ENCODE results near the gene HS6ST1. TPM values are rescaled to one million over a fixed set of nuclear protein-coding genes. Genes with fewer than 3 reads are reported as not detected.
"Not testable (repeated sequence)": the region's sequence is repeated elsewhere in the genome, so short reads cannot be mapped to it uniquely, and the experiment has no call there.

The HS6ST1 gene
- polyA plus RNA-seq, 1 experiment, result 22.4 TPM

- H3K9me3 ChIP-seq (ENCODE audit: control insufficient read depth, insufficient read depth, low read length), result peaks cover 13% of the 10 kb centered on the region
- ChIA-PET POLR2A (no interaction called here), CTCF (no interaction called here)
- no peak for TF ChIP-seq CTCF (IDR thresholded peaks at IDR 0.05; ENCODE audit: low read depth, low read length)
- H3K27ac ChIP-seq (ENCODE audit: low read depth, low read length), result no peak overlapping the region
- DNase-seq (ENCODE audit: low read depth, low spot score), result no peak
- H3K27me3 ChIP-seq (ENCODE audit: control insufficient read depth, insufficient read depth, low read length), result no peaks in the 10 kb centered on the region
- H3K4me3 ChIP-seq (ENCODE audit: low read depth, low read length), result no peak overlapping the region
Observed at GRCh38 chr2:128269990-128270671, 48.5 kb downstream of the HS6ST1 start.

GRCh38 chr2:128269063-128269989 is 49.3 kb downstream of the HS6ST1 start:
- TF ChIP-seq CTCF (IDR thresholded peaks at IDR 0.05; ENCODE audit: low read depth, low read length), result no peak
- CTCF ChIA-PET, result interaction anchor here (0.6 kb wide), 1 partner anchor 14 kb away, joined by 3 read pairs; no protein-coding TSS in a partner anchor
- POLR2A ChIA-PET, result no interaction called here

GRCh38 chr2:128268611-128269010 is 50.1 kb downstream of the HS6ST1 start:
- POLR2A ChIA-PET; H3K27me3 ChIP-seq (ENCODE audit: control insufficient read depth, insufficient read depth, low read length); DNase-seq (ENCODE audit: low read depth, low spot score); H3K4me3 ChIP-seq (ENCODE audit: low read depth, low read length); H3K27ac ChIP-seq (ENCODE audit: low read depth, low read length); CTCF ChIA-PET; H3K9me3 ChIP-seq (ENCODE audit: control insufficient read depth, insufficient read depth, low read length): not testable (repeated sequence)

More at GRCh38 chr2:128269063-128269989, 49.3 kb downstream of the HS6ST1 start:
- Histone ChIP-seq H3K27ac (ENCODE audit: low read depth, low read length) (no peak overlapping the region), H3K27me3 (ENCODE audit: control insufficient read depth, insufficient read depth, low read length) (no peaks in the 10 kb centered on the region), H3K9me3 (ENCODE audit: control insufficient read depth, insufficient read depth, low read length) (peaks cover 7% of the 10 kb centered on the region), H3K4me3 (ENCODE audit: low read depth, low read length) (no peak overlapping the region)
- DNase-seq (ENCODE audit: low read depth, low spot score), result no peak

GRCh38 chr2:128268145-128268544 is 50.5 kb downstream of the HS6ST1 start:
- DNase-seq (ENCODE audit: low read depth, low spot score); H3K27me3 ChIP-seq (ENCODE audit: control insufficient read depth, insufficient read depth, low read length); H3K27ac ChIP-seq (ENCODE audit: low read depth, low read length); POLR2A ChIA-PET; CTCF ChIA-PET; H3K4me3 ChIP-seq (ENCODE audit: low read depth, low read length); H3K9me3 ChIP-seq (ENCODE audit: control insufficient read depth, insufficient read depth, low read length): not testable (repeated sequence)

GRCh38 chr2:128267649-128268048 is 51.0 kb downstream of the HS6ST1 start:
- POLR2A ChIA-PET; CTCF ChIA-PET; H3K4me3 ChIP-seq (ENCODE audit: low read depth, low read length): not testable (repeated sequence)

GRCh38 chr2:128267197-128267596 is 51.5 kb downstream of the HS6ST1 start:
- CTCF ChIA-PET; H3K27ac ChIP-seq (ENCODE audit: low read depth, low read length); POLR2A ChIA-PET; DNase-seq (ENCODE audit: low read depth, low spot score); H3K4me3 ChIP-seq (ENCODE audit: low read depth, low read length); H3K9me3 ChIP-seq (ENCODE audit: control insufficient read depth, insufficient read depth, low read length); H3K27me3 ChIP-seq (ENCODE audit: control insufficient read depth, insufficient read depth, low read length): not testable (repeated sequence)

More at GRCh38 chr2:128267649-128268048, 51.0 kb downstream of the HS6ST1 start:
- not testable (repeated sequence) for H3K27ac ChIP-seq (ENCODE audit: low read depth, low read length); H3K9me3 ChIP-seq (ENCODE audit: control insufficient read depth, insufficient read depth, low read length); DNase-seq (ENCODE audit: low read depth, low spot score); H3K27me3 ChIP-seq (ENCODE audit: control insufficient read depth, insufficient read depth, low read length)

- H3K9me3 ChIP-seq (ENCODE audit: control insufficient read depth, insufficient read depth, low read length); POLR2A ChIA-PET; DNase-seq (ENCODE audit: low read depth, low spot score); H3K27ac ChIP-seq (ENCODE audit: low read depth, low read length); H3K27me3 ChIP-seq (ENCODE audit: control insufficient read depth, insufficient read depth, low read length); CTCF ChIA-PET; H3K4me3 ChIP-seq (ENCODE audit: low read depth, low read length): not testable (repeated sequence)
Observed at GRCh38 chr2:128266463-128266862, 52.2 kb downstream of the HS6ST1 start.

- H3K27me3 ChIP-seq (ENCODE audit: control insufficient read depth, insufficient read depth, low read length); CTCF ChIA-PET; H3K9me3 ChIP-seq (ENCODE audit: control insufficient read depth, insufficient read depth, low read length); H3K27ac ChIP-seq (ENCODE audit: low read depth, low read length); H3K4me3 ChIP-seq (ENCODE audit: low read depth, low read length); POLR2A ChIA-PET; DNase-seq (ENCODE audit: low read depth, low spot score): not testable (repeated sequence)
Observed at GRCh38 chr2:128265608-128265993, 53.1 kb downstream of the HS6ST1 start.
